GM12878 (cell line): ENCODE data around the gene KATNB1. TPM values are rescaled to one million over a fixed set of nuclear protein-coding genes. Genes with fewer than 3 reads are reported as not detected.

Experiments
- ATAC-seq: fragments of 200-7000 bp; cut with Tn5 transposase; 3 replicates; pipeline ENCODE4 v1.9.1; 2020; ENCODE audit warnings: mild to moderate bottlenecking, moderate library complexity
- BruUV-seq: library from RNA; stranded (reverse); fragments of 400-500 nt; replicated peaks from 2 replicates; lab custom pipeline; 2021; lab: Mats Ljungman, UMichigan
- CTCF ChIA-PET: fragments of 300-600 bp; sonication (Branson Sonifier 250); formaldehyde crosslinking; extraction: SDS; loops from one replicate; lab custom pipeline; 2021; ENCODE audit warnings: inconsistent platforms; lab: Yijun Ruan, JAX
- POLR2A ChIA-PET: fragments of 350-600 bp; formaldehyde crosslinking; extraction: SDS; loops from one replicate; lab custom pipeline; 2021; ENCODE audit warnings: inconsistent platforms; lab: Charles Lee
- RAD21 ChIA-PET: fragments of 300-600 bp; sonication (Branson Sonifier 250); formaldehyde crosslinking; loops from one replicate; lab custom pipeline; 2023; ENCODE audit warnings: antibody characterized with exemption; ENCODE audit not compliant: unreplicated experiment; lab: Charles Lee
- SMC1A ChIA-PET: fragments of 300-600 bp; sonication (Branson Sonifier 250); formaldehyde crosslinking; loops from one replicate; lab custom pipeline; 2023; ENCODE audit not compliant: unreplicated experiment, uncharacterized antibody; lab: Charles Lee
- DNase-seq: peaks from one replicate; pipeline ENCODE4 v3.0.0-alpha.2; 2011; ENCODE audit warnings: low read depth, low spot score
- FAIRE-seq: peaks from 3 replicates; lab custom pipeline; 2011; peaks lifted over from hg19 to GRCh38; lab: Jason Lieb, UNC
- H2AFZ ChIP-seq: 2 replicates; pipeline ENCODE4 v1.6.0; 2011; ENCODE audit warnings: low read depth, low read length, control low read depth; ENCODE audit not compliant: control insufficient read depth
- H3K27ac ChIP-seq: 2 replicates; pipeline ENCODE4 v1.5.1; 2011; ENCODE audit warnings: control low read depth; ENCODE audit not compliant: control insufficient read depth, insufficient read depth
- H3K27me3 ChIP-seq, 2 experiments: replicated peaks in 1 of 2; 2 replicates each; pipeline versions ENCODE4 v1.6.0 to v1.6.1; 2011; ENCODE audit warnings: low read length in 1 of 2; ENCODE audit not compliant: control insufficient read depth in 2 of 2, insufficient read depth in 2 of 2
- H3K36me3 ChIP-seq, 2 experiments: 2 replicates each; pipeline ENCODE4 v1.5.1; 2011; ENCODE audit warnings: low read length in 1 of 2; ENCODE audit not compliant: control insufficient read depth in 2 of 2, insufficient read depth in 2 of 2
- H3K4me1 ChIP-seq: 2 replicates; pipeline ENCODE4 v1.6.1; 2011; ENCODE audit warnings: mild to moderate bottlenecking, low read length, moderate library complexity, mixed read lengths; ENCODE audit not compliant: control insufficient read depth, insufficient read depth
- H3K4me2 ChIP-seq: 2 replicates; pipeline ENCODE4 v1.6.0; 2011; ENCODE audit warnings: control low read depth; ENCODE audit not compliant: control insufficient read depth, insufficient read depth
- H3K4me3 ChIP-seq: fragments of 200-600 bp; sonication (generic); 2 replicates; pipeline ENCODE4 v1.5.1; 2016
- H3K79me2 ChIP-seq: 2 replicates; pipeline ENCODE4 v1.6.0; 2011; ENCODE audit warnings: low read length; ENCODE audit not compliant: control insufficient read depth, insufficient read depth
- H3K9ac ChIP-seq: 2 replicates; pipeline ENCODE4 v1.8.0; 2011; ENCODE audit warnings: low read length, control low read depth, mixed read lengths; ENCODE audit not compliant: control insufficient read depth, insufficient read depth
- H3K9me3 ChIP-seq: replicated peaks from 3 replicates; pipeline ENCODE4 v1.5.1; 2011; ENCODE audit warnings: mild to moderate bottlenecking, low read length; ENCODE audit not compliant: control insufficient read depth, insufficient read depth
- H4K20me1 ChIP-seq: 2 replicates; pipeline ENCODE4 v1.6.0; 2011; ENCODE audit not compliant: control insufficient read depth, insufficient read depth
- ASH2L ChIP-seq: fragments of 300-600, 200-600 bp; sonication (generic); IDR thresholded peaks from 2 replicates; pipeline ENCODE4 v1.6.1; 2017; ENCODE audit warnings: low read depth, mild to moderate bottlenecking, borderline replicate concordance
- ESRRA ChIP-seq: IDR thresholded peaks from 2 replicates; pipeline ENCODE4 v1.6.1; 2012; ENCODE audit warnings: mild to moderate bottlenecking, low read length, improper control_type of control experiment
- FOXM1 ChIP-seq: IDR thresholded peaks from 2 replicates; pipeline ENCODE4 v1.6.1; 2012; ENCODE audit warnings: low read depth, mild to moderate bottlenecking, inconsistent platforms, low read length, moderate library complexity
- MTA3 ChIP-seq: IDR thresholded peaks from 2 replicates; pipeline ENCODE4 v1.6.1; 2012; ENCODE audit warnings: low read length, inconsistent platforms, borderline replicate concordance
- RAD51 ChIP-seq: fragments of 450-650 bp; IDR thresholded peaks from 2 replicates; pipeline ENCODE4 v1.6.1; 2016; ENCODE audit warnings: moderate library complexity, mild to moderate bottlenecking, inconsistent platforms
- RFX5 ChIP-seq: IDR thresholded peaks from 2 replicates; pipeline ENCODE4 v1.6.1; 2011; ENCODE audit warnings: low read depth, low read length, improper control_type of control experiment
- SUPT20H ChIP-seq: IDR thresholded peaks from 2 replicates; pipeline ENCODE4 v1.6.1; 2011; ENCODE audit warnings: low read depth, mild to moderate bottlenecking, low read length, moderate library complexity, borderline replicate concordance; ENCODE audit not compliant: control insufficient read depth
- SUZ12 ChIP-seq: fragments of 200-600 bp; sonication (generic); IDR thresholded peaks from one replicate; pipeline ENCODE4 v1.6.1; 2018; ENCODE audit warnings: antibody characterized with exemption, mild to moderate bottlenecking; ENCODE audit not compliant: unreplicated experiment
- YBX1 ChIP-seq: fragments of 450-650 bp; IDR thresholded peaks from 2 replicates; pipeline ENCODE4 v1.6.1; 2016; ENCODE audit warnings: antibody characterized with exemption
- ZNF274 ChIP-seq: IDR thresholded peaks from one replicate; pipeline ENCODE4 v1.8.0; 2011; ENCODE audit not compliant: insufficient read length, insufficient read depth
- ZNF622 ChIP-seq: fragments of 450-650 bp; IDR thresholded peaks from 2 replicates; pipeline ENCODE4 v1.6.1; 2017; ENCODE audit warnings: mild to moderate bottlenecking, inconsistent platforms
- WGBS: methylation state at CpG from one replicate; pipeline ENCODE4 v1.1.6; 2016; ENCODE audit warnings: low lambda C conversion rate; ENCODE audit not compliant: insufficient replicate concordance, insufficient coverage; ENCODE audit errors: missing lambda C conversion rate; 5-methylcytosine and 5-hydroxymethylcytosine counted together
- in situ Hi-C: fragments of 300-500 bp; cut with MboI; formaldehyde crosslinking; loops from 9 replicates; pipeline ENCODE4 v1.14.3; 2018; ENCODE audit warnings: mixed read lengths
- intact Hi-C: fragments of 100-400 bp; cut with micrococcal nuclease; formaldehyde crosslinking; loops from one replicate; pipeline ENCODE4 v1.14.2; 2022; ENCODE audit not compliant: unreplicated experiment
- polyA plus RNA-seq, 11 experiments: library from polyadenylated mRNA; depleted of rRNA in 4 of 11; unstranded in 6 of 11; stranded (reverse) in 5 of 11; fragments of >200 nt; fragmentation: Nextera tagmentation in 4 of 11; fragmentation: Illumina TruSeq in 1 of 11; extraction: Ambion mirVana in 4 of 11; extraction: Trizol in 1 of 11; gene quantifications; 1 replicate in 1 of 11; 2 replicates in 10 of 11; pipeline versions ENCODE4 v1.2.1 to v1.2.3, GENCODE V29; 2011 to 2016; ENCODE audit warnings: inconsistent platforms in 2 of 11, missing spikeins in 2 of 11, low read depth in 1 of 11
- total RNA-seq, 4 experiments: library from RNA; depleted of rRNA in 3 of 4; stranded (reverse); fragments of >200 nt in 3 of 4; fragmentation: Illumina TruSeq in 1 of 4; extraction: Trizol in 1 of 4; gene quantifications; 2 replicates each; pipeline versions ENCODE4 v1.2.1 to v1.2.3, GENCODE V29; 2013 to 2021
- TF ChIP-seq, protein P1 (sequence below): fragments of 150-350 bp; IDR thresholded peaks from 2 replicates; pipeline ENCODE4 v1.6.1; 2016; ENCODE audit warnings: low read depth, low read length
- TF ChIP-seq, protein P2 (sequence below): fragments of 450-650 bp; IDR thresholded peaks from 2 replicates; pipeline ENCODE4 v1.6.1; 2016; ENCODE audit warnings: mild to moderate bottlenecking

KATNB1 gene
- total and polyA plus RNA-seq, 10 of the 15 experiments (the other 5 are each of a cell fraction or from before 2014, with no cell fraction given): 0.71 to 46.5 (median 19.5) TPM

DNA sequence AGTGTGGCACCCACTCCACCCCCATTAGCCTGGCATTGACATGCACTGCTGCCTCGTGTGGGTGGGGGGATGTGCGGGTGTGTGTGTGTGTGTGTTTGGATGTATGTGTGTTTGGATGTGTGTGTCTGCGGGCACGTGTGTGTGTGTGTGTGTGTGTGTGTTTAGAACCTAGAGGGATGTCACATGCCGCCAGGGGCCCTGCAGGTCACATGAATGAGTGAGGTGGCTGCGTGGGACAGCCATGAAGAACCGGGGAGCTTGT is 9.0 kb downstream of the KATNB1 start:
- H4K20me1 ChIP-seq: no peaks in the 10 kb centered on the region
- H3K27ac ChIP-seq: no peak overlapping the region
- no peak overlapping the region for H3K9ac ChIP-seq
- FAIRE-seq (no peak), ATAC-seq (no peak), DNase-seq (no peak)
- H3K4me2 ChIP-seq: no peak overlapping the region
- no peak overlapping the region for H3K4me3 ChIP-seq
- ChIA-PET SMC1A (no interaction called here), CTCF (no interaction called here), RAD21 (no interaction called here), POLR2A (no interaction called here)
- WGBS: 76% methylated on average over 7 of the region's 7 CpGs
- no peaks in the 10 kb centered on the region for H3K9me3 ChIP-seq
- H3K79me2 ChIP-seq: no peaks in the 10 kb centered on the region
- H3K27me3 ChIP-seq: no peaks in the 10 kb centered on the region
- H3K4me1 ChIP-seq: no peaks in the 10 kb centered on the region
- in situ Hi-C loops: no loop called here
- TF ChIP-seq YBX1 (no peak), SUZ12 (no peak), RFX5 (no peak), SUPT20H (no peak), ASH2L (no peak)
- H3K36me3 ChIP-seq: 0 out of 4 replicates have a peak, but pooled peaks cover 0 to 2% of the 10 kb centered on the region in 2 experiments
- intact Hi-C loops: no loop called here
- no TSS peak for BruUV-seq
- H2AFZ ChIP-seq: no peak overlapping the region

DNA sequence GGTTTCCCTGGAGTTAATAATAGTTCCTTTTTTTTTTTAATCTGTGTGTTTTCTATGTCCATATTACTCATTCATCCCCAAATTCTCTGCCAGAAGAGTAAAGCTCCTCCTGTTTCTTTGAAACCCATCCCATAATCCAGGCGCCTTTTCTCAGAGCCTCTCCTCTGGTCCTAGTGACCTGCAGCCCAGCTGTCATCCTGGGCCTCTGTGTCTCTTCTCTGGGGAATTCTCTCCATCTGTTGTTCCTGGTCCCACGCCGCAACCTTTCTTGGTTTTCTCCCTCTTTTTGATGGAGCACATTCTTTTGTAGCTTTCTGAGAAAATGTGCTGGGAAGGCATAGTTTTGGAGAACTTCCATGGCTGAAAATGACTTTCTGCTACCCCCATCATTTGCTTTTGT is 10.2 kb downstream of the KATNB1 start:
- no TSS peak for BruUV-seq
- no peak overlapping the region for H3K4me3 ChIP-seq
- H2AFZ ChIP-seq: no peak overlapping the region
- ChIA-PET POLR2A (no interaction called here), RAD21 (no interaction called here), SMC1A (interaction anchor here (1.0 kb wide), 1 partner anchor 10 kb away, joined by 3 read pairs; the partner anchor contains the start of gene KATNB1), CTCF (interaction anchor here (0.7 kb wide), 1 partner anchor 11 kb away, joined by 3 read pairs; no protein-coding TSS in a partner anchor)
- DNase-seq: no peak
- ATAC-seq: no peak
- no peak for FAIRE-seq
- WGBS: 94% methylated on average over 3 of the region's 3 CpGs
- H3K9ac ChIP-seq: no peak overlapping the region
- peaks cover 0 to 2% of the 10 kb centered on the region in 2 experiments; a peak in 1 of 4 replicates for H3K36me3 ChIP-seq
- no peaks in the 10 kb centered on the region for H3K79me2 ChIP-seq
- in situ Hi-C loops: no loop called here
- H3K4me1 ChIP-seq: no peaks in the 10 kb centered on the region
- H3K9me3 ChIP-seq: no peaks in the 10 kb centered on the region
- H4K20me1 ChIP-seq: no peaks in the 10 kb centered on the region
- no peak overlapping the region for H3K27ac ChIP-seq
- H3K27me3 ChIP-seq: no peaks in the 10 kb centered on the region
- H3K4me2 ChIP-seq: no peak overlapping the region
- intact Hi-C loops: no loop called here
- TF ChIP-seq, protein P1, sequence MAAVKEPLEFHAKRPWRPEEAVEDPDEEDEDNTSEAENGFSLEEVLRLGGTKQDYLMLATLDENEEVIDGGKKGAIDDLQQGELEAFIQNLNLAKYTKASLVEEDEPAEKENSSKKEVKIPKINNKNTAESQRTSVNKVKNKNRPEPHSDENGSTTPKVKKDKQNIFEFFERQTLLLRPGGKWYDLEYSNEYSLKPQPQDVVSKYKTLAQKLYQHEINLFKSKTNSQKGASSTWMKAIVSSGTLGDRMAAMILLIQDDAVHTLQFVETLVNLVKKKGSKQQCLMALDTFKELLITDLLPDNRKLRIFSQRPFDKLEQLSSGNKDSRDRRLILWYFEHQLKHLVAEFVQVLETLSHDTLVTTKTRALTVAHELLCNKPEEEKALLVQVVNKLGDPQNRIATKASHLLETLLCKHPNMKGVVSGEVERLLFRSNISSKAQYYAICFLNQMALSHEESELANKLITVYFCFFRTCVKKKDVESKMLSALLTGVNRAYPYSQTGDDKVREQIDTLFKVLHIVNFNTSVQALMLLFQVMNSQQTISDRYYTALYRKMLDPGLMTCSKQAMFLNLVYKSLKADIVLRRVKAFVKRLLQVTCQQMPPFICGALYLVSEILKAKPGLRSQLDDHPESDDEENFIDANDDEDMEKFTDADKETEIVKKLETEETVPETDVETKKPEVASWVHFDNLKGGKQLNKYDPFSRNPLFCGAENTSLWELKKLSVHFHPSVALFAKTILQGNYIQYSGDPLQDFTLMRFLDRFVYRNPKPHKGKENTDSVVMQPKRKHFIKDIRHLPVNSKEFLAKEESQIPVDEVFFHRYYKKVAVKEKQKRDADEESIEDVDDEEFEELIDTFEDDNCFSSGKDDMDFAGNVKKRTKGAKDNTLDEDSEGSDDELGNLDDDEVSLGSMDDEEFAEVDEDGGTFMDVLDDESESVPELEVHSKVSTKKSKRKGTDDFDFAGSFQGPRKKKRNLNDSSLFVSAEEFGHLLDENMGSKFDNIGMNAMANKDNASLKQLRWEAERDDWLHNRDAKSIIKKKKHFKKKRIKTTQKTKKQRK: no peak
- no peak for TF ChIP-seq ZNF274
- TF ChIP-seq RAD51: no peak
- no peak for TF ChIP-seq FOXM1
- TF ChIP-seq, protein P2, sequence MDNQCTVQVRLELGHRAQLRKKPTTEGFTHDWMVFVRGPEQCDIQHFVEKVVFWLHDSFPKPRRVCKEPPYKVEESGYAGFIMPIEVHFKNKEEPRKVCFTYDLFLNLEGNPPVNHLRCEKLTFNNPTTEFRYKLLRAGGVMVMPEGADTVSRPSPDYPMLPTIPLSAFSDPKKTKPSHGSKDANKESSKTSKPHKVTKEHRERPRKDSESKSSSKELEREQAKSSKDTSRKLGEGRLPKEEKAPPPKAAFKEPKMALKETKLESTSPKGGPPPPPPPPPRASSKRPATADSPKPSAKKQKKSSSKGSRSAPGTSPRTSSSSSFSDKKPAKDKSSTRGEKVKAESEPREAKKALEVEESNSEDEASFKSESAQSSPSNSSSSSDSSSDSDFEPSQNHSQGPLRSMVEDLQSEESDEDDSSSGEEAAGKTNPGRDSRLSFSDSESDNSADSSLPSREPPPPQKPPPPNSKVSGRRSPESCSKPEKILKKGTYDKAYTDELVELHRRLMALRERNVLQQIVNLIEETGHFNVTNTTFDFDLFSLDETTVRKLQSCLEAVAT: no peak
- TF ChIP-seq ZNF622: no peak
- no peak for TF ChIP-seq MTA3
- TF ChIP-seq ESRRA: no peak
- TF ChIP-seq SUPT20H: no peak
